RWPE2 (cell line): Measurements from ENCODE around the gene TRAF1.

Source experiments
- ATAC-seq: fragments of 200-7000 bp; cut with Tn5 transposase; 3 replicates; pipeline ENCODE4 v1.9.1; 2021; ENCODE audit warnings: low read depth
- DNase-seq: peaks from one replicate; pipeline ENCODE4 v3.0.0-alpha.2; 2020; ENCODE audit warnings: low spot score
- H3K27ac ChIP-seq: fragments of 450-650 bp; 2 replicates; pipeline ENCODE4 v1.5.1; 2017; ENCODE audit warnings: mild to moderate bottlenecking; ENCODE audit not compliant: poor library complexity, severe bottlenecking
- H3K27me3 ChIP-seq: fragments of 250-450 bp; sonication (Bioruptor Pico); 2 replicates; pipeline ENCODE4 v1.5.1; 2021; ENCODE audit warnings: mild to moderate bottlenecking, moderate library complexity; ENCODE audit not compliant: insufficient read depth, poor library complexity, severe bottlenecking
- H3K36me3 ChIP-seq: fragments of 250-450 bp; sonication (Bioruptor Pico); 2 replicates; pipeline ENCODE4 v1.5.1; 2020; ENCODE audit warnings: low read depth, mild to moderate bottlenecking, moderate library complexity
- H3K4me1 ChIP-seq: fragments of 250-450 bp; sonication (Bioruptor Pico); 2 replicates; pipeline ENCODE4 v1.5.1; 2021; ENCODE audit warnings: mild to moderate bottlenecking, moderate library complexity; ENCODE audit not compliant: insufficient read depth, poor library complexity, severe bottlenecking
- H3K4me3 ChIP-seq: fragments of 250-450 bp; sonication (Bioruptor Pico); 2 replicates; pipeline ENCODE4 v1.5.1; 2021; ENCODE audit warnings: mild to moderate bottlenecking, moderate library complexity; ENCODE audit not compliant: severe bottlenecking
- H3K9me3 ChIP-seq: fragments of 250-450 bp; sonication (Bioruptor Pico); 2 replicates; pipeline ENCODE4 v1.5.1; 2021; ENCODE audit warnings: mild to moderate bottlenecking, moderate library complexity; ENCODE audit not compliant: severe bottlenecking
- TF ChIP-seq, protein P1 (sequence below): fragments of 450-650 bp; IDR thresholded peaks from one replicate; pipeline ENCODE4 v1.5.1; 2017; ENCODE audit warnings: mild to moderate bottlenecking, moderate library complexity; ENCODE audit not compliant: poor library complexity, severe bottlenecking

The TRAF1 gene

GRCh38 chr9:120929229-120929791 lies 2.7 kb upstream of the TRAF1 start:
- Histone ChIP-seq H3K4me1 (peaks cover 14% of the 10 kb centered on the region), H3K27ac (peak overlapping the region; percentile 1), H3K27me3 (no peaks in the 10 kb centered on the region), H3K36me3 (no peaks in the 10 kb centered on the region), H3K9me3 (no peaks in the 10 kb centered on the region), H3K4me3 (peak overlapping the region; percentile 41)
- TF ChIP-seq, protein P1, sequence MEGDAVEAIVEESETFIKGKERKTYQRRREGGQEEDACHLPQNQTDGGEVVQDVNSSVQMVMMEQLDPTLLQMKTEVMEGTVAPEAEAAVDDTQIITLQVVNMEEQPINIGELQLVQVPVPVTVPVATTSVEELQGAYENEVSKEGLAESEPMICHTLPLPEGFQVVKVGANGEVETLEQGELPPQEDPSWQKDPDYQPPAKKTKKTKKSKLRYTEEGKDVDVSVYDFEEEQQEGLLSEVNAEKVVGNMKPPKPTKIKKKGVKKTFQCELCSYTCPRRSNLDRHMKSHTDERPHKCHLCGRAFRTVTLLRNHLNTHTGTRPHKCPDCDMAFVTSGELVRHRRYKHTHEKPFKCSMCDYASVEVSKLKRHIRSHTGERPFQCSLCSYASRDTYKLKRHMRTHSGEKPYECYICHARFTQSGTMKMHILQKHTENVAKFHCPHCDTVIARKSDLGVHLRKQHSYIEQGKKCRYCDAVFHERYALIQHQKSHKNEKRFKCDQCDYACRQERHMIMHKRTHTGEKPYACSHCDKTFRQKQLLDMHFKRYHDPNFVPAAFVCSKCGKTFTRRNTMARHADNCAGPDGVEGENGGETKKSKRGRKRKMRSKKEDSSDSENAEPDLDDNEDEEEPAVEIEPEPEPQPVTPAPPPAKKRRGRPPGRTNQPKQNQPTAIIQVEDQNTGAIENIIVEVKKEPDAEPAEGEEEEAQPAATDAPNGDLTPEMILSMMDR = no peak
- DNase-seq (no peak), ATAC-seq (no peak)

- ATAC-seq (peak; percentile 87), DNase-seq (no peak)
- H3K9me3 ChIP-seq = no peaks in the 10 kb centered on the region
- H3K27me3 ChIP-seq = no peaks in the 10 kb centered on the region
- no peaks in the 10 kb centered on the region for H3K36me3 ChIP-seq
- H3K4me1 ChIP-seq = peaks cover 14% of the 10 kb centered on the region
- peak overlapping the region; percentile 41 for H3K4me3 ChIP-seq
- peak overlapping the region; percentile 1 for H3K27ac ChIP-seq
- TF ChIP-seq, protein P1 = no peak
Measured at GRCh38 chr9:120928483-120929228, 2.1 kb upstream of the TRAF1 start.

- H3K9me3 ChIP-seq = no peaks in the 10 kb centered on the region
- ATAC-seq = no peak
- peak overlapping the region; percentile 41 for H3K4me3 ChIP-seq
- no peaks in the 10 kb centered on the region for H3K36me3 ChIP-seq
- no peak for DNase-seq
- TF ChIP-seq, protein P1 = no peak
- H3K27ac ChIP-seq = no peak overlapping the region
- no peaks in the 10 kb centered on the region for H3K27me3 ChIP-seq
- H3K4me1 ChIP-seq = peaks cover 14% of the 10 kb centered on the region
Measured at GRCh38 chr9:120928015-120928482, 1.5 kb upstream of the TRAF1 start.

DNA sequence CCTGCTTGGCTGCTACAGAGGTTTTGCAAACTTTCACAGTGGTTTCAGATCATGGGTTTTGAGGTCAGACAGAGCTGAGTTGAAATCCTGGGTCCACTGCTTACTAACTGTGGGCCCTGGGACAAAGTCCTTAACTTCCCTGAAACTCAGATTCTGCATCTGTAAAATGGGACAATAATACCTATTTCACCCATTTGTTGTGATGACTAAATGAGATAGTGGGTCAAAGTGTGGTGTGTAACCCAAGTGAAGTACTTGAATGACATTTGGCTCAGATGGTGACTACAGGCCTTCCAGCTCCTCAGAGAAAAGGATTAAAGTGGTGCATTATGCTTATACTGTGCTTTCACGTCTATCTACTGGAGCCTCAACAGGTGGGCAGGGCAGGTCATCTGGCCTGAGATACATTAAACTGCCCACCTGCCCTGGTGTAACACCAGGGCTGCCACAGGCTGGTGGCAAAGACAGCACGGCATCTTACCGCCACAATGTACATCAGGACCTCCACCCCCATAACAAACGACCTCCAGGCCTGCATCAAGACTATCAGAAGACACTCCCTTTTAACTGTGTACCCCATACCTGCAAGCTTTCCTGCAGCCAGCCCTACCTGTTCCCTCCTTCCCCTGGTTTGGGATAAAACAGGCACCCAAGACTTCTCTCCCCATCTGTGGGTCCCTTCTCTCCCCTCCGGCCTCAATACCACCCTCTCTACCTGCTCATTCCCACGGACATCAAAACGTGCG lies 846 bp upstream of the TRAF1 start:
- no peak for DNase-seq
- no peak overlapping the region for H3K27ac ChIP-seq
- no peaks in the 10 kb centered on the region for H3K9me3 ChIP-seq
- H3K4me1 ChIP-seq = peaks cover 14% of the 10 kb centered on the region
- ATAC-seq = no peak
- H3K36me3 ChIP-seq = no peaks in the 10 kb centered on the region
- H3K4me3 ChIP-seq = no peak overlapping the region
- H3K27me3 ChIP-seq = no peaks in the 10 kb centered on the region
- TF ChIP-seq, protein P1 = no peak
